ENCODE results near the gene TMEM109. TPM values are rescaled to one million over a fixed set of nuclear protein-coding genes. Genes with fewer than 3 reads are reported as not detected.

TMEM109 gene
- polyA plus RNA-seq, 12 donors = 80.2 to 123 (median 97.2) TPM; not detected in 1

- DNase-seq = no peak
Measured at GRCh38 chr11:60875366-60876167, 38.4 kb upstream of the TMEM109 start.

GRCh38 chr11:60876168-60876485 is 37.8 kb upstream of the TMEM109 start:
- no peak for DNase-seq

- DNase-seq = peak; percentile 65
Measured at GRCh38 chr11:60878245-60879101, 35.5 kb upstream of the TMEM109 start.

- no peak for DNase-seq
Measured at GRCh38 chr11:60879104-60879503, 34.9 kb upstream of the TMEM109 start.

GRCh38 chr11:60879971-60880588 is 33.9 kb upstream of the TMEM109 start:
- DNase-seq = no peak

GRCh38 chr11:60880643-60881282 is 33.2 kb upstream of the TMEM109 start:
- DNase-seq = no peak

GRCh38 chr11:60887556-60887955 is 26.4 kb upstream of the TMEM109 start:
- no peak for DNase-seq

- DNase-seq = no peak
Measured at GRCh38 chr11:60889869-60890311, 24.1 kb upstream of the TMEM109 start.

- no peak for DNase-seq
Measured at GRCh38 chr11:60890696-60891095, 23.3 kb upstream of the TMEM109 start.

- DNase-seq = no peak
Measured at GRCh38 chr11:60891103-60891741, 22.7 kb upstream of the TMEM109 start.

GRCh38 chr11:60895687-60896086 is 18.3 kb upstream of the TMEM109 start:
- DNase-seq = no peak

GRCh38 chr11:60897496-60897895 is 16.5 kb upstream of the TMEM109 start:
- no peak for DNase-seq

GRCh38 chr11:60899046-60899936 is 14.7 kb upstream of the TMEM109 start:
- peak; percentile 68 for DNase-seq

- DNase-seq = no peak
Measured at GRCh38 chr11:60899977-60900376, 14.0 kb upstream of the TMEM109 start.

- no peak for DNase-seq
Measured at GRCh38 chr11:60900673-60901404, 13.1 kb upstream of the TMEM109 start.

GRCh38 chr11:60902625-60903024 is 11.3 kb upstream of the TMEM109 start:
- DNase-seq = no peak

- no peak for DNase-seq
Measured at GRCh38 chr11:60905047-60905446, 8.9 kb upstream of the TMEM109 start.

GRCh38 chr11:60905551-60906113 is 8.3 kb upstream of the TMEM109 start:
- no peak for DNase-seq
